Measurements from ENCODE around the gene GRIK5. TPM values are rescaled to one million over a fixed set of nuclear protein-coding genes. Genes with fewer than 3 reads are reported as not detected.

Gene GRIK5
- total RNA-seq, 1 donor from 2014 or later = 15.5 TPM

- TF ChIP-seq CTCF (IDR thresholded peaks at IDR 0.05) = no peak
- intact Hi-C loops (cut with DNase I) = no loop called here
- Histone ChIP-seq H3K27ac (no peak overlapping the region), H3K27me3 (no peaks in the 10 kb centered on the region), H3K9me3 (no peaks in the 10 kb centered on the region), H3K4me1 (no peaks in the 10 kb centered on the region), H3K4me3 (no peak overlapping the region), H3K36me3 (peaks cover 0 to 12% of the 10 kb centered on the region in 2 donors)
- DNase-seq (ENCODE audit: low spot score in 2 of 2) = no peak
These were observed 37.6 kb downstream of the GRIK5 start for GRCh38 chr19:42032431-42032830.

DNA sequence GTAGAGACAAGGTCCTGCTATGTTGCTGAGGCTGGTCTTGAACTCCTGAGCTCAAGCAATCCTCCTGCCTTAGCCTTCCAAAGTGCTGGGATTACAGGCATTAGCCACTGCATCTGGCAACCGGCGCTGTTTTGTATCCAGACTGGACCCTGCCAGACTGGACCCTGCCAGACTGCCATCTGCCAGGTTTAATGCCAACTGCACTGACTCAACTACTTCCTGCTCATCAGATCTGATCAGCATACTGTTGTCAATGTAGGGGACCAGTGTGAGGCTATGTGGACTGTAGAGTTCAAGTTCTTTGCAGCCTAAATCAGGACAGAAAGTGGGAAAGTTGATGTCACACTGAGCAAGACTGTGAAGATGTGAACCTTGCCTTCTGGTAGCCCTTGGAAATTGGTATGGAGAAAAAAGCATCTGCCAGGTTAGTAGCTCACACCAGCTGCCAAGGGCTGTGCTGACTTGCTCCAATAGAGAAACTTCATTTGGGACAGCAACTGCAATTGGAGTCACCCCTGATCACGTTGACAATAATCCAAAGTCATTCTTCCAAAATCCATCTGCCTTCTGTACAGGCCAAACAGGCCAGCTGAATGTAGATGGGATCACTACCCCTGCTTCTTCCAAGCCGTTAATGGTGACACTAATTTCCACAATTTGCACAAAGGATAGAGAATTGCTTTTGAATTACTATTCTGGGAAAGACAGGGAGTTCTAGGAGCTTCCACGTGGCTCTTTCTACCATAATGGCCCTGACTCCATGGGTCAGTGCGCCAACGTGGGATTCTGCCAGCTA is 39.2 kb downstream of the GRIK5 start:
- Histone ChIP-seq H3K9me3 (no peaks in the 10 kb centered on the region), H3K36me3 (peaks cover 0 to 14% of the 10 kb centered on the region in 2 donors), H3K4me1 (no peaks in the 10 kb centered on the region), H3K27ac (no peak overlapping the region), H3K4me3 (no peak overlapping the region), H3K27me3 (no peaks in the 10 kb centered on the region)
- DNase-seq (ENCODE audit: low spot score in 2 of 2) = no peak
- TF ChIP-seq CTCF (IDR thresholded peaks at IDR 0.05) = no peak
- intact Hi-C loops (cut with DNase I) = no loop called here

- Histone ChIP-seq H3K4me3 (no peak overlapping the region), H3K4me1 (peaks cover 6 to 7% of the 10 kb centered on the region in 2 donors), H3K27ac (no peak overlapping the region), H3K9me3 (no peaks in the 10 kb centered on the region), H3K36me3 (peaks cover 0 to 14% of the 10 kb centered on the region in 2 donors), H3K27me3 (no peaks in the 10 kb centered on the region)
- intact Hi-C loops (cut with DNase I) = no loop called here
- TF ChIP-seq CTCF (IDR thresholded peaks at IDR 0.05) = peak in 2 of 3 experiments; percentile 17 to 29
- no peak for DNase-seq (ENCODE audit: low spot score in 2 of 2)
These were observed 41.4 kb downstream of the GRIK5 start for GRCh38 chr19:42028304-42029216.

DNA sequence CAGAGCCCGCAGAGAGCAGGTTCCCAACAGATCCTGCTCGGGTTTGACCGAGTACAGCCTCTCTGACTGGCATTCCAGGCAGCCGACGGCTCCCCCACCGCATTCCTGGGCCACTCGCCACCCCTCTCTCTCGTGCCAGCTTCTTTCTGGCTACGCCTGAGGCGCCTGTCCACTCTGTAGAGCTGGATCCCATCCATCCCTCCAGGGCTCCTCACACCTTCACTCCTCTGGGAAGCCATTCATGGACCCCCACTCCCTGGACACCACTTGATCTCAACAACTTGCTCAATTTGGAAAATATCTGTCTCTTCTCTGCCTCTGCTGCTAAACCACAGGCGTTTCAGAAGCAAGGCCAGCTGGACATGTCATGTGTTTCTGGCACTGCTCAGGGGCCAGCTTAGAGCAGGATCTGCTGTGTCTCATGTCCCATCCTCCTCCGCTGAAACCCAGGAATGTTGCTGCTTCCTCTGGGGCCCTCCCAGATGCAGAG is 45.3 kb downstream of the GRIK5 start:
- Histone ChIP-seq H3K27ac (peak overlapping the region in 1 of 2 donors; percentile 32), H3K27me3 (no peaks in the 10 kb centered on the region), H3K36me3 (peaks cover 2 to 31% of the 10 kb centered on the region in 2 donors), H3K9me3 (no peaks in the 10 kb centered on the region), H3K4me3 (no peak overlapping the region), H3K4me1 (peaks cover 6 to 7% of the 10 kb centered on the region in 2 donors)
- TF ChIP-seq CTCF (IDR thresholded peaks at IDR 0.05) = no peak
- DNase-seq (ENCODE audit: low spot score in 2 of 2) = no peak
- intact Hi-C loops (cut with DNase I) = no loop called here

GRCh38 chr19:42023943-42024260 is 46.1 kb downstream of the GRIK5 start:
- H3K4me1 ChIP-seq = peaks cover 6 to 7% of the 10 kb centered on the region in 2 donors
- intact Hi-C loops (cut with DNase I) = no loop called here
- no peak overlapping the region for H3K27ac ChIP-seq
- H3K9me3 ChIP-seq = no peaks in the 10 kb centered on the region
- H3K4me3 ChIP-seq = no peak overlapping the region
- no peak for DNase-seq (ENCODE audit: low spot score in 2 of 2)
- no peaks in the 10 kb centered on the region for H3K27me3 ChIP-seq
- no peak for TF ChIP-seq CTCF (IDR thresholded peaks at IDR 0.05)
- H3K36me3 ChIP-seq = peaks cover 2 to 32% of the 10 kb centered on the region in 2 donors

Measured in ascending aorta (tissue), 2 donors.